ENCODE data around the gene TUSC2.

GRCh38 chr3:50369012-50369670, 41.1 kb upstream of the TUSC2 start:
- TF ChIP-seq CTCF (IDR thresholded peaks at IDR 0.05; ENCODE audit: low read length) = no peak
- no peak for TF ChIP-seq EZH2 (optimal IDR thresholded peaks at IDR 0.05; ENCODE audit: low read depth, low read length)

Data from MM.1S (cell line).